Endodermal cell (in vitro differentiated cells): ENCODE measurements around the gene BRD1. TPM values are rescaled to one million over a fixed set of nuclear protein-coding genes. Genes with fewer than 3 reads are reported as not detected.

Source experiments
- DNase-seq: peaks from one replicate; pipeline ENCODE4 v3.0.0-alpha.2; 2017
- H3K27ac ChIP-seq: 2 replicates; pipeline ENCODE4 v1.5.1; 2013; ENCODE audit warnings: mild to moderate bottlenecking, low read depth, low read length, moderate library complexity
- H3K27me3 ChIP-seq: 2 replicates; pipeline ENCODE4 v1.6.1; 2013; ENCODE audit warnings: mild to moderate bottlenecking, low read length, moderate library complexity; ENCODE audit not compliant: insufficient read depth, control insufficient read depth, poor library complexity, severe bottlenecking
- H3K36me3 ChIP-seq: 2 replicates; pipeline ENCODE4 v1.7.0; 2013; ENCODE audit warnings: mild to moderate bottlenecking, low read length, moderate library complexity; ENCODE audit not compliant: control insufficient read depth, insufficient read depth
- H3K4me1 ChIP-seq: one replicate; pipeline ENCODE4 v1.7.0; 2013; ENCODE audit warnings: low read length; ENCODE audit not compliant: control insufficient read depth, insufficient read depth
- H3K4me3 ChIP-seq: 2 replicates; pipeline ENCODE4 v1.5.1; 2013; ENCODE audit warnings: mild to moderate bottlenecking, low read length, moderate library complexity
- H3K9ac ChIP-seq: 2 replicates; pipeline ENCODE4 v1.6.1; 2013; ENCODE audit warnings: mild to moderate bottlenecking, low read length, moderate library complexity; ENCODE audit not compliant: poor library complexity, severe bottlenecking; ENCODE audit errors: extremely low read depth
- H3K9me3 ChIP-seq: 2 replicates; pipeline ENCODE4 v1.6.1; 2013; ENCODE audit warnings: mild to moderate bottlenecking, low read length, moderate library complexity; ENCODE audit not compliant: control insufficient read depth
- H3K27ac Mint-ChIP-seq: 2 replicates; pipeline ENCODE4 v1.8.0; 2020; ENCODE audit warnings: mixed read lengths
- H3K27me3 Mint-ChIP-seq: 2 replicates; pipeline ENCODE4 v1.8.0; 2021; ENCODE audit warnings: mild to moderate bottlenecking, mixed read lengths; ENCODE audit not compliant: insufficient read depth
- H3K36me3 Mint-ChIP-seq: 2 replicates; pipeline ENCODE4 v1.8.0; 2020; ENCODE audit warnings: low read depth, mixed read lengths
- H3K4me1 Mint-ChIP-seq: 2 replicates; pipeline ENCODE4 v1.8.0; 2020; ENCODE audit warnings: mixed read lengths
- H3K4me3 Mint-ChIP-seq: 2 replicates; pipeline ENCODE4 v1.8.0; 2020; ENCODE audit warnings: mild to moderate bottlenecking, moderate library complexity, mixed read lengths
- H3K9me3 Mint-ChIP-seq: 2 replicates; pipeline ENCODE4 v1.8.0; 2020; ENCODE audit warnings: mild to moderate bottlenecking, mixed read lengths
- CTCF ChIP-seq: fragments of 200-600 bp; sonication (generic); conservative IDR thresholded peaks from 2 replicates; pipeline ENCODE4 v1.5.0; 2021; ENCODE audit warnings: antibody characterized with exemption, mild to moderate bottlenecking
- WGBS, 2 experiments: methylation state at CpG; one replicate each; pipeline versions ENCODE4 v1.1.5 to v1.1.7; 2013; ENCODE audit warnings: missing lambda C conversion rate in 2 of 2, mixed read lengths in 1 of 2; ENCODE audit not compliant: insufficient coverage in 1 of 2, insufficient read length in 1 of 2; 5-methylcytosine and 5-hydroxymethylcytosine counted together
- total RNA-seq, 2 donors: library from RNA; stranded (reverse); fragmentation: NEBNext Ultra II Directional in 1 of 2; extraction: Animal tissue kit (Norgen Biotek cat#: 25700) in 1 of 2; gene quantifications; 2 replicates in 1 of 2; 3 replicates in 1 of 2; pipeline ENCODE4 v1.2.1, GENCODE V29; 2021

Gene BRD1
- total RNA-seq, 2 donors from 2014 or later = 49.5 to 54.9 TPM

- TF ChIP-seq CTCF = no peak
- Mint-ChIP-seq H3K9me3 (no peaks in the 10 kb centered on the region), H3K36me3 (peaks cover 64% of the 10 kb centered on the region), H3K4me1 (no peaks in the 10 kb centered on the region), H3K27me3 (no peaks in the 10 kb centered on the region), H3K4me3 (no peak overlapping the region), H3K27ac (peak overlapping the region; percentile 70)
- Histone ChIP-seq H3K9ac (no peak overlapping the region), H3K4me1 (no peaks in the 10 kb centered on the region), H3K9me3 (no peaks in the 10 kb centered on the region), H3K36me3 (peaks cover 68% of the 10 kb centered on the region), H3K27ac (no peak overlapping the region), H3K4me3 (no peak overlapping the region), H3K27me3 (no peaks in the 10 kb centered on the region)
- 93 to 95% methylated on average over 13 to 18 of the region's 18 CpGs for WGBS, 2 experiments
- DNase-seq = no peak
These were observed 16.5 kb downstream of the BRD1 start for GRCh38 chr22:49811020-49811791.

- Histone ChIP-seq H3K9me3 (no peaks in the 10 kb centered on the region), H3K36me3 (peaks cover 61% of the 10 kb centered on the region), H3K27me3 (no peaks in the 10 kb centered on the region), H3K9ac (no peak overlapping the region), H3K27ac (no peak overlapping the region), H3K4me3 (no peak overlapping the region), H3K4me1 (no peaks in the 10 kb centered on the region)
- Mint-ChIP-seq H3K36me3 (peaks cover 61% of the 10 kb centered on the region), H3K27me3 (no peaks in the 10 kb centered on the region), H3K4me3 (no peak overlapping the region), H3K27ac (no peak overlapping the region), H3K9me3 (no peaks in the 10 kb centered on the region), H3K4me1 (no peaks in the 10 kb centered on the region)
- WGBS, 2 experiments = 97 to 98% methylated on average over 5 of the region's 5 CpGs
- no peak for TF ChIP-seq CTCF
- no peak for DNase-seq
These were observed 17.2 kb downstream of the BRD1 start for GRCh38 chr22:49810363-49811019.

GRCh38 chr22:49807780-49808708 is 19.6 kb downstream of the BRD1 start:
- H3K4me3 Mint-ChIP-seq = no peak overlapping the region
- H3K36me3 Mint-ChIP-seq = peaks cover 58% of the 10 kb centered on the region
- Histone ChIP-seq H3K27me3 (no peaks in the 10 kb centered on the region), H3K4me1 (no peaks in the 10 kb centered on the region), H3K36me3 (peaks cover 60% of the 10 kb centered on the region), H3K9me3 (no peaks in the 10 kb centered on the region), H3K4me3 (no peak overlapping the region), H3K27ac (no peak overlapping the region), H3K9ac (no peak overlapping the region)
- TF ChIP-seq CTCF = no peak
- H3K9me3 Mint-ChIP-seq = no peaks in the 10 kb centered on the region
- H3K27ac Mint-ChIP-seq = peak overlapping the region; percentile 2
- DNase-seq = no peak
- no peaks in the 10 kb centered on the region for H3K4me1 Mint-ChIP-seq
- no peaks in the 10 kb centered on the region for H3K27me3 Mint-ChIP-seq
- WGBS, 2 experiments = 95% methylated on average over 13 to 14 of the region's 14 CpGs
